ENCODE measurements around the gene ANKS1B.

The ANKS1B gene

GRCh38 chr12:98821232-98821631, 1163.5 kb downstream of the ANKS1B start:
- Histone ChIP-seq H3K9ac (ENCODE audit: low read length) (no peak overlapping the region), H3K9me3 (ENCODE audit: control insufficient read depth, low read length) (no peaks in the 10 kb centered on the region), H3K4me3 (ENCODE audit: low read length) (no peak overlapping the region), H3K4me1 (ENCODE audit: control insufficient read depth, insufficient read depth, low read length) (peaks cover 3% of the 10 kb centered on the region), H3K27me3 (replicated peaks; ENCODE audit: control insufficient read depth, insufficient read depth, low read length) (peaks cover 4% of the 10 kb centered on the region), H3K36me3 (ENCODE audit: control insufficient read depth, insufficient read depth, low read length, severe bottlenecking) (no peaks in the 10 kb centered on the region)
- DNase-seq (ENCODE audit: low read depth): no peak

DNA sequence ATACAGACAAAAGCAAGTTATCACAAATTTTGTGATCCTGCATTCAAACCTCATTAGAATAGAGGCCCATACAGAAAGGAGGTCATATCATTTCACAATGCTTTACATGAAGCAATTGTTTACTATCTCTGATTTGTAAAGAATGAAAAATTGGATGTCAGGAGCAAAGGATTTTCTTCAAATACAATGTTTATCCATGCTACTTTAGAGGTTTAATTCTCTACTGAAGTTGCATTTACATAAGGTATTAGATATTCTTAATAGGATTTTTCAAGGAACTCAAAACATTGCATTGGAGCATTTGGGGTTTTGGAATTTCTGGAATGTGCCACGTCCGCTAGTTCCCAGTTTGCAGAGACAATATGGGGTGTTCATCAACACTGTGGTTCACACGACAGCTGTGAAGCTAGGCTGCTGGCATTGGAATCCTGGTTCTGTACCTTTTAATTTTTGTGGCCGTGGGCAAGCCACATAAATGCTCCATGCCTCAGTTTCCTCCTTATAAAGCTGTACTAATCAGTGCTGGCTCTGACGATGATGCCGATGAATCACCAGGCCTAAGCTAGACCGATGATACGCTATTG, 1164.8 kb downstream of the ANKS1B start:
- Histone ChIP-seq H3K36me3 (ENCODE audit: control insufficient read depth, insufficient read depth, low read length, severe bottlenecking) (no peaks in the 10 kb centered on the region), H3K27me3 (replicated peaks; ENCODE audit: control insufficient read depth, insufficient read depth, low read length) (peaks cover 4% of the 10 kb centered on the region), H3K9ac (ENCODE audit: low read length) (no peak overlapping the region), H3K4me3 (ENCODE audit: low read length) (no peak overlapping the region), H3K4me1 (ENCODE audit: control insufficient read depth, insufficient read depth, low read length) (peaks cover 3% of the 10 kb centered on the region), H3K9me3 (ENCODE audit: control insufficient read depth, low read length) (no peaks in the 10 kb centered on the region)
- no peak for DNase-seq (ENCODE audit: low read depth)

DNA sequence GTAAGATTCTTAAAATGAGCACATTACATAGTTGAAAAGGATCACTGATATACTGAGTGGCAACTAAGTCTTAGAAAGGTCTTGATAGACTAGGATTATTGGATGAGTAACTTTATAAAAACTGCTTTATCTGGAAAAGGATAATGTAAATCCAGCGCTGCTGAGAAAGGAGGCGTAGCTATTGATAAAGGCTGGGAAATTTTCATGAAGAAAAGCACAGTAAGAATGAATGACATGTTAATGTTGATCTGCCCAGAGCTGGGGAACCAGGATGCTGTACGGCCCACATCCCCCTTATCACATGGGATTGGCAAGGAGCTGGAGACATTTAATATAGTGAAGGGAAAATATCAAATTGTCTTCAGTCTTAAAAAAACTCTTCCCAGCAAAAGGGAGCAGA, 1165.7 kb downstream of the ANKS1B start:
- H3K27me3 ChIP-seq (replicated peaks; ENCODE audit: control insufficient read depth, insufficient read depth, low read length): peaks cover 4% of the 10 kb centered on the region
- H3K9me3 ChIP-seq (ENCODE audit: control insufficient read depth, low read length): no peaks in the 10 kb centered on the region
- H3K9ac ChIP-seq (ENCODE audit: low read length): no peak overlapping the region
- DNase-seq (ENCODE audit: low read depth): no peak
- no peaks in the 10 kb centered on the region for H3K36me3 ChIP-seq (ENCODE audit: control insufficient read depth, insufficient read depth, low read length, severe bottlenecking)
- peaks cover 3% of the 10 kb centered on the region for H3K4me1 ChIP-seq (ENCODE audit: control insufficient read depth, insufficient read depth, low read length)
- no peak overlapping the region for H3K4me3 ChIP-seq (ENCODE audit: low read length)

DNA sequence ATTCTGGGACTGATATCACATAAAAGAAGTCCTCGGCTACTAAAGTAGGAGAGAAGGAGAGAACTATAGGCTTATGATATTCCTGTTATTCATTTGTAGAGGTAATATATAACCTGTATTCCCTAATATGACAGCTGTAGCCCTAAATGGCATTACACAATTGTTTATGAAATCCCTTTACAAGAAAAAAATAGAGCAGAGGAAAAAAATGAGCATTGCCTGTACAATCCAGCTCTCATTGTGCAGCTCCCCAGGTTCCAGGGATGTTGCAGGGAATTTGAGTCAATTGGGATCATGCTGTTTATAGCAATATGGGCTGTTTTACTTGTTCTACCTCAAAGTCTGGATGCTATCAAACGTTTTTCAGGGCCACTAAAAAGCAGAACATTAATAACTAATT, 1166.5 kb downstream of the ANKS1B start:
- Histone ChIP-seq H3K36me3 (ENCODE audit: control insufficient read depth, insufficient read depth, low read length, severe bottlenecking) (no peaks in the 10 kb centered on the region), H3K9ac (ENCODE audit: low read length) (no peak overlapping the region), H3K27me3 (replicated peaks; ENCODE audit: control insufficient read depth, insufficient read depth, low read length) (peaks cover 4% of the 10 kb centered on the region), H3K4me3 (ENCODE audit: low read length) (no peak overlapping the region), H3K4me1 (ENCODE audit: control insufficient read depth, insufficient read depth, low read length) (peaks cover 3% of the 10 kb centered on the region), H3K9me3 (ENCODE audit: control insufficient read depth, low read length) (no peaks in the 10 kb centered on the region)
- DNase-seq (ENCODE audit: low read depth): no peak

GRCh38 chr12:98817742-98818141, 1167.0 kb downstream of the ANKS1B start:
- Histone ChIP-seq H3K9ac (ENCODE audit: low read length) (no peak overlapping the region), H3K4me1 (ENCODE audit: control insufficient read depth, insufficient read depth, low read length) (peaks cover 3% of the 10 kb centered on the region)

DNA sequence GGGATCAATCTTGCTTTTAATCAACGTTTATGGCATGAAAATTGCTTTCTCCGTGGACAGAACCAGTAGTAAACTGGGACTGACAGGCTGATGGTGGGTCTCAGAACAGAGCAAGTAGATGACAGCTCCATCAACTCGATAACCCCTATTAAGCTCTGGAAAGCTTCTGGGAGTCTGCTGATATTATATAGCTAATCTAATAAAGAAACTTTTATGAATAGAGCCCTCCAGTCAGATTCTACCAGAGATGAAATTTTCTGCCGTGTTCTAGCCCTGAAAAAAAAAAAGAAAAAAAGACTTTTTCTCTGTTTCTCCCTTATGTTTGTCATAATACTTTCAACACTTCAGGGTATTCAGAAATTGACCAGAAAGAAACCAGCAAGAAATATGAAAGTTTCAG, 1168.0 kb downstream of the ANKS1B start:
- H3K36me3 ChIP-seq (ENCODE audit: control insufficient read depth, insufficient read depth, low read length, severe bottlenecking): no peaks in the 10 kb centered on the region
- no peak overlapping the region for H3K4me3 ChIP-seq (ENCODE audit: low read length)
- H3K27me3 ChIP-seq (replicated peaks; ENCODE audit: control insufficient read depth, insufficient read depth, low read length): peaks cover 4% of the 10 kb centered on the region
- no peak overlapping the region for H3K9ac ChIP-seq (ENCODE audit: low read length)
- H3K4me1 ChIP-seq (ENCODE audit: control insufficient read depth, insufficient read depth, low read length): peaks cover 3% of the 10 kb centered on the region
- no peaks in the 10 kb centered on the region for H3K9me3 ChIP-seq (ENCODE audit: control insufficient read depth, low read length)
- no peak for DNase-seq (ENCODE audit: low read depth)

More at GRCh38 chr12:98817742-98818141, 1167.0 kb downstream of the ANKS1B start:
- H3K36me3 ChIP-seq (ENCODE audit: control insufficient read depth, insufficient read depth, low read length, severe bottlenecking): no peaks in the 10 kb centered on the region
- H3K9me3 ChIP-seq (ENCODE audit: control insufficient read depth, low read length): no peaks in the 10 kb centered on the region
- H3K27me3 ChIP-seq (replicated peaks; ENCODE audit: control insufficient read depth, insufficient read depth, low read length): peaks cover 4% of the 10 kb centered on the region
- no peak for DNase-seq (ENCODE audit: low read depth)
- no peak overlapping the region for H3K4me3 ChIP-seq (ENCODE audit: low read length)

GRCh38 chr12:98814254-98814653, 1170.5 kb downstream of the ANKS1B start:
- DNase-seq (ENCODE audit: low read depth): no peak
- Histone ChIP-seq H3K9me3 (ENCODE audit: control insufficient read depth, low read length) (no peaks in the 10 kb centered on the region), H3K27me3 (replicated peaks; ENCODE audit: control insufficient read depth, insufficient read depth, low read length) (peaks cover 4% of the 10 kb centered on the region), H3K36me3 (ENCODE audit: control insufficient read depth, insufficient read depth, low read length, severe bottlenecking) (no peaks in the 10 kb centered on the region), H3K4me1 (ENCODE audit: control insufficient read depth, insufficient read depth, low read length) (no peaks in the 10 kb centered on the region), H3K9ac (ENCODE audit: low read length) (no peak overlapping the region), H3K4me3 (ENCODE audit: low read length) (no peak overlapping the region)

GRCh38 chr12:98812225-98812624, 1172.5 kb downstream of the ANKS1B start:
- Histone ChIP-seq H3K36me3 (ENCODE audit: control insufficient read depth, insufficient read depth, low read length, severe bottlenecking) (no peaks in the 10 kb centered on the region), H3K4me3 (ENCODE audit: low read length) (no peak overlapping the region), H3K27me3 (replicated peaks; ENCODE audit: control insufficient read depth, insufficient read depth, low read length) (peaks cover 2% of the 10 kb centered on the region), H3K4me1 (ENCODE audit: control insufficient read depth, insufficient read depth, low read length) (no peaks in the 10 kb centered on the region), H3K9ac (ENCODE audit: low read length) (no peak overlapping the region), H3K9me3 (ENCODE audit: control insufficient read depth, low read length) (no peaks in the 10 kb centered on the region)
- no peak for DNase-seq (ENCODE audit: low read depth)

GRCh38 chr12:98808243-98808875, 1176.4 kb downstream of the ANKS1B start:
- H3K27me3 ChIP-seq (replicated peaks; ENCODE audit: control insufficient read depth, insufficient read depth, low read length): no peaks in the 10 kb centered on the region
- no peaks in the 10 kb centered on the region for H3K4me1 ChIP-seq (ENCODE audit: control insufficient read depth, insufficient read depth, low read length)
- no peaks in the 10 kb centered on the region for H3K9me3 ChIP-seq (ENCODE audit: control insufficient read depth, low read length)
- no peaks in the 10 kb centered on the region for H3K36me3 ChIP-seq (ENCODE audit: control insufficient read depth, insufficient read depth, low read length, severe bottlenecking)
- DNase-seq (ENCODE audit: low read depth): no peak
- H3K9ac ChIP-seq (ENCODE audit: low read length): no peak overlapping the region
- H3K4me3 ChIP-seq (ENCODE audit: low read length): no peak overlapping the region

DNA sequence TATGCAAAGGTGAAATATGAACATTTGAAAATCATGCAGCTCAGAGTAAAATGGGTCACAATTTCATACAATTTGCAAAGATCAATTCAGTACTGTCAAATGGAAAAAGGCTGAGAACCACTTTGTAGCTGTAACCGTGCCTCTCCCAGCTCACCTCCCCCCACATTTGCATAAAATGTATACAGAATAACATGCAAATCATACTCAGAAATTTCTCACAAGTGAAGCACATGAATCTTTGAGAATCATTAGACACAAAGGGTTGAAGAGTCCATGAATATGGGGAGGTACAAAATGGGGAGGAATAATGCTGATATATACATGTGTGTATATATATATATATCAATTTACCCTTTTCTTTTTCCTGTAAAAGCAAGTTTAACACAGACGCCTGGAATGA, 1177.5 kb downstream of the ANKS1B start:
- no peaks in the 10 kb centered on the region for H3K9me3 ChIP-seq (ENCODE audit: control insufficient read depth, low read length)
- no peaks in the 10 kb centered on the region for H3K4me1 ChIP-seq (ENCODE audit: control insufficient read depth, insufficient read depth, low read length)
- H3K4me3 ChIP-seq (ENCODE audit: low read length): no peak overlapping the region
- H3K27me3 ChIP-seq (replicated peaks; ENCODE audit: control insufficient read depth, insufficient read depth, low read length): no peaks in the 10 kb centered on the region
- no peaks in the 10 kb centered on the region for H3K36me3 ChIP-seq (ENCODE audit: control insufficient read depth, insufficient read depth, low read length, severe bottlenecking)
- DNase-seq (ENCODE audit: low read depth): no peak
- H3K9ac ChIP-seq (ENCODE audit: low read length): no peak overlapping the region

DNA sequence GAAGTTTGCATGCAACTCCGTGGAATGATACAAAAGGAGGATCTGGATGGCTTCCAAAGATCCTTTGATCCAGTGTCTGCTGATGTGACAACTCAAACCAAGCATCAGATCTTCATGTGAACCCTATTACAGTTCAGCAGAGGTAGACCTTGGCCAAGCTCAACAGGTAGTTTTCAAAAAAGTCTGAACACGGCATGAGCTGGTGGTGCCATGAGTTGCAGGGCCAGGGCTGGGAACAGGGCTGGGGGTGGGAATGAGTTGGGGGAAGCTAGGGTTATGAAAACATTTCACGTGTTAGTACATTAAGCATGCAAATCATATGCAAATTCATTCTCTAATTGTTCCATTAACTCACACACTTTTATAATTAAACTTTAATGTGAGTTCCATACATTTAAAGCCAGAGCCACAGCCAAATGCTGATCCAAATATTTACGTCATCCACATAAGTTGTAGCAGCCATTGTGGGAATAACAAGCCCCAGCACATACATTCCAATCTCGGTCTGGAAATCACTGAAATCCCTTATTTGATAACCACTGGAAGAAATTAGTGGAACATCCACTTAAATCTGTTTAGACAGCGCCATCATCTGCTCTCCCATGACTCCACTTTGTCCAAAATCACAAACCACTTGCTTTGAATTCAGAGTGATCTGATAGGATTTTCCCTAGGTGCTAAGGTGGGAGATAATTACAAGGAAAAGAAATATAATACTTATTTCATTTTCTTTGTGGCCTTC, 1181.1 kb downstream of the ANKS1B start:
- Histone ChIP-seq H3K27me3 (replicated peaks; ENCODE audit: control insufficient read depth, insufficient read depth, low read length) (no peaks in the 10 kb centered on the region), H3K9ac (ENCODE audit: low read length) (no peak overlapping the region), H3K4me1 (ENCODE audit: control insufficient read depth, insufficient read depth, low read length) (no peaks in the 10 kb centered on the region), H3K36me3 (ENCODE audit: control insufficient read depth, insufficient read depth, low read length, severe bottlenecking) (no peaks in the 10 kb centered on the region), H3K9me3 (ENCODE audit: control insufficient read depth, low read length) (no peaks in the 10 kb centered on the region), H3K4me3 (ENCODE audit: low read length) (no peak overlapping the region)
- no peak for DNase-seq (ENCODE audit: low read depth)
